ENCODE results near the gene TAOK1. TPM values are rescaled to one million over a fixed set of nuclear protein-coding genes. Genes with fewer than 3 reads are reported as not detected.

The TAOK1 gene
- total and polyA plus RNA-seq, 2 of the 13 experiments (the other 11 are each of a cell fraction or from before 2014, with no cell fraction given): 14.1 to 23.0 TPM

DNA sequence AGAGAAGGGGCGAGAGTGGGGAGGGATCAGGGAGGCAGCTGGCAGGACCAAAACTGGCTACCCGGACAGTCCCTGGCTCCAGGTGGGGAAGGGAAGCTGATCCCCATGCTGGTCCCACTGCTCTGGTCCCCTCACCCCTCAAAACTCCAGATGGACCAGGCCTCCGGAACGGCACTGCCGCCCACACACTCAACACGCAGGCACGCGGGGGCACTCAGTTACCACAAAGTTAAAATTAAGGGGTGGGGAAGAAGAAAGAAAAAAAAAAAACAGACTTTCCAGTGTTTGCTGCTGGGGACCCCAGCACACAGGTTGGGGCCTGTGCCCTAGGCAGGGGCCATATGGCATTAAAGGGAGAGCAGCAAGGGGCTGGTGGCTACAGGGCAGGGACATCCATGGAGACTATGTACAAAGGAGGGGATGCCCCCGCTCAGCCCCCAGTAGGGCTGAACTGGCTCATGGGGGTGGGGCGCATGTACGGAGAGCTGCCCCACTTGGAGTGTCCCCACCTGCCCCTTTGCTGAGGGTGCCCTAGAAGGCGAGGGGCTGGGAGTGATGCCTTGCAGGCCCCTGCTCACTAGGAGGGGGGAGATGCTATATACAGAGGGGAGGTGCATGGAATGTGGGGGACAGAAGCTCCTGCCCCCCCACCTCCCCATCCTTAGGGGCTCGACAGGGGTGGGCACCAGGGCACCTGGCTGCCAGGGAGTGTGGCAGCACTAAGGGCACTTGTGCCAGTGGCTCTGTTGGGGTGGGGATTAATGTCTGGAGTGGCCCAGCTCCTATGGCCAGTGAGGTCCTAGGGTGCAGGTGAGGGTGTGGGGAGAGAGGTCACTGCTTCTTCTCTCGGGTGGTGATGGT lies 183.9 kb downstream of the TAOK1 start (continued):
- TF ChIP-seq ZNF619 (CRISPR knock-in tag; IDR thresholded peaks at IDR 0.05): peak; percentile 32; the same call in 1 of the 2 replicates
- TF ChIP-seq HDAC6 (IDR thresholded peaks at IDR 0.05; ENCODE audit: low read depth, low read length): no peak
- peak; percentile 76 for TF ChIP-seq RBM22 (optimal IDR thresholded peaks at IDR 0.05; ENCODE audit: low read length)
- no peak for TF ChIP-seq ZNF407 (CRISPR knock-in tag; IDR thresholded peaks at IDR 0.05; ENCODE audit: not compliant biosample characterization)
- no peak for TF ChIP-seq MTA3 (CRISPR knock-in tag; IDR thresholded peaks at IDR 0.05)
- no peak for TF ChIP-seq SP140L (CRISPR knock-in tag; IDR thresholded peaks at IDR 0.05; ENCODE audit: borderline replicate concordance)
- TF ChIP-seq ZNF768 (CRISPR knock-in tag; IDR thresholded peaks at IDR 0.05): no peak
- no peak for TF ChIP-seq NCOR1 (IDR thresholded peaks at IDR 0.05; ENCODE audit: borderline replicate concordance, low read length)
- no peak for TF ChIP-seq RFX5 (IDR thresholded peaks at IDR 0.05; ENCODE audit: low read depth, low read length)
- TF ChIP-seq ZNF274 (CRISPR knock-in tag; IDR thresholded peaks at IDR 0.05): no peak
- no peak for TF ChIP-seq KMT2A (CRISPR knock-in tag; IDR thresholded peaks at IDR 0.05)
- no peak for TF ChIP-seq ELF1 (CRISPR knock-in tag; IDR thresholded peaks at IDR 0.05)
- peak; percentile 21; the same call in 1 of the 2 replicates for TF ChIP-seq ZBTB20 (CRISPR knock-in tag; IDR thresholded peaks at IDR 0.05; ENCODE audit: borderline replicate concordance, low read depth)
- TF ChIP-seq TEF (CRISPR knock-in tag; IDR thresholded peaks at IDR 0.05): no peak
- TF ChIP-seq BRD4 (CRISPR knock-in tag; IDR thresholded peaks at IDR 0.05): no peak
- no peak for TF ChIP-seq ZNF614 (CRISPR knock-in tag; IDR thresholded peaks at IDR 0.05; ENCODE audit: borderline replicate concordance)
- TF ChIP-seq SRY (CRISPR knock-in tag; IDR thresholded peaks at IDR 0.05): no peak
- TF ChIP-seq, protein P1, sequence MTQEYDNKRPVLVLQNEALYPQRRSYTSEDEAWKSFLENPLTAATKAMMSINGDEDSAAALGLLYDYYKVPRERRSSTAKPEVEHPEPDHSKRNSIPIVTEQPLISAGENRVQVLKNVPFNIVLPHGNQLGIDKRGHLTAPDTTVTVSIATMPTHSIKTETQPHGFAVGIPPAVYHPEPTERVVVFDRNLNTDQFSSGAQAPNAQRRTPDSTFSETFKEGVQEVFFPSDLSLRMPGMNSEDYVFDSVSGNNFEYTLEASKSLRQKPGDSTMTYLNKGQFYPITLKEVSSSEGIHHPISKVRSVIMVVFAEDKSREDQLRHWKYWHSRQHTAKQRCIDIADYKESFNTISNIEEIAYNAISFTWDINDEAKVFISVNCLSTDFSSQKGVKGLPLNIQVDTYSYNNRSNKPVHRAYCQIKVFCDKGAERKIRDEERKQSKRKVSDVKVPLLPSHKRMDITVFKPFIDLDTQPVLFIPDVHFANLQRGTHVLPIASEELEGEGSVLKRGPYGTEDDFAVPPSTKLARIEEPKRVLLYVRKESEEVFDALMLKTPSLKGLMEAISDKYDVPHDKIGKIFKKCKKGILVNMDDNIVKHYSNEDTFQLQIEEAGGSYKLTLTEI (CRISPR knock-in tag; conservative IDR thresholded peaks at IDR 0.05): no peak
- no peak for TF ChIP-seq JUN (CRISPR knock-in tag; IDR thresholded peaks at IDR 0.05)
- no peak for TF ChIP-seq ZNF136 (CRISPR knock-in tag; IDR thresholded peaks at IDR 0.05; ENCODE audit: low read depth)

All from HepG2 (cell line).